ENCODE measurements around the gene CEP112.

DNA sequence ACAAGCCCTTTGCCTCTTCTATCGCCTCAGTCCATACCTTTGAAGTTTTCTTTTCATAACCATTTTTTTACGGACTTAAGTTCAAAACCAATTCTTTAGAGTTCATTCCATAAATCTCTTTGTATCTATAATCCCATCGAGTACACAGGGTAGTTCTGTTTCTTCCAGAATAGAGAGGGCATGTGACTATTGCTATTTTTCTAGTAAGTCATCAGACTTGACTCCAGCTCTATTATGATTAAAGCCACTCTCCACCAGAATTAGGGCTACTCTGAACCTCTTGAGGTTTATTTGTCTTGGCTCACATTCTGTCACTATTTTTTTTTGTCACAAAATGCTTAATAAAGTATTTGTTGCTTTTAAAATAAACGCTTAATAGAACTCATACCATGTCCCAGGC lies 438.6 kb downstream of the CEP112 start:
- TF ChIP-seq, protein P1, sequence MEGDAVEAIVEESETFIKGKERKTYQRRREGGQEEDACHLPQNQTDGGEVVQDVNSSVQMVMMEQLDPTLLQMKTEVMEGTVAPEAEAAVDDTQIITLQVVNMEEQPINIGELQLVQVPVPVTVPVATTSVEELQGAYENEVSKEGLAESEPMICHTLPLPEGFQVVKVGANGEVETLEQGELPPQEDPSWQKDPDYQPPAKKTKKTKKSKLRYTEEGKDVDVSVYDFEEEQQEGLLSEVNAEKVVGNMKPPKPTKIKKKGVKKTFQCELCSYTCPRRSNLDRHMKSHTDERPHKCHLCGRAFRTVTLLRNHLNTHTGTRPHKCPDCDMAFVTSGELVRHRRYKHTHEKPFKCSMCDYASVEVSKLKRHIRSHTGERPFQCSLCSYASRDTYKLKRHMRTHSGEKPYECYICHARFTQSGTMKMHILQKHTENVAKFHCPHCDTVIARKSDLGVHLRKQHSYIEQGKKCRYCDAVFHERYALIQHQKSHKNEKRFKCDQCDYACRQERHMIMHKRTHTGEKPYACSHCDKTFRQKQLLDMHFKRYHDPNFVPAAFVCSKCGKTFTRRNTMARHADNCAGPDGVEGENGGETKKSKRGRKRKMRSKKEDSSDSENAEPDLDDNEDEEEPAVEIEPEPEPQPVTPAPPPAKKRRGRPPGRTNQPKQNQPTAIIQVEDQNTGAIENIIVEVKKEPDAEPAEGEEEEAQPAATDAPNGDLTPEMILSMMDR (IDR thresholded peaks at IDR 0.05; ENCODE audit: low read length) = no peak
- TF ChIP-seq EZH2phosphoT487 (IDR thresholded peaks at IDR 0.05; ENCODE audit: low read length) = no peak

Data from MM.1S (cell line).